ENCODE data around the gene TAAR5. TPM values are rescaled to one million over a fixed set of nuclear protein-coding genes. Genes with fewer than 3 reads are reported as not detected.
"Not testable (repeated sequence)": the region's sequence is repeated elsewhere in the genome, so short reads cannot be mapped to it uniquely, and the experiment has no call there.

Gene TAAR5
- total RNA-seq = not detected
- polyA plus RNA-seq = not detected
- long read RNA-seq, donor 1 = 0 reads
- long read RNA-seq, donor 2 = 0 reads
- long read RNA-seq, donor 3 = 0 reads
- long read RNA-seq, donor 4 = 0 reads
- long read RNA-seq, donor 5 = 0 reads

GRCh38 chr6:132589454-132589853 lies at the start of gene TAAR5:
Gene TAAR5 (minus strand): TSS chr6:132589741. CDS start chr6:132589686, 55 bp downstream.
- no peak for ATAC-seq (ENCODE audit: insufficient read depth, low FRiP score)
- Histone ChIP-seq H3K27ac (ENCODE audit: low read depth in 1 of 2, low read length in 1 of 2) (no peak within 1 kb of the TSS), H3K9me3 (ENCODE audit: control insufficient read depth in 4 of 4, insufficient read depth in 3 of 4, low read length in 3 of 4) (no peaks in the 10 kb centered on the region), H3K36me3 (ENCODE audit: control insufficient read depth in 4 of 4, insufficient read depth in 4 of 4, low read length in 4 of 4) (no peaks in the 10 kb centered on the region), H3K27me3 (ENCODE audit: control insufficient read depth in 3 of 3, insufficient read depth in 3 of 3, low read length in 2 of 3) (no peaks in the 10 kb centered on the region), H3K4me3 (no peak within 1 kb of the TSS), H3K9ac (ENCODE audit: insufficient read depth in 1 of 2, low read length in 2 of 2) (no peak within 1 kb of the TSS), H3K4me1 (ENCODE audit: control insufficient read depth in 5 of 5, insufficient read depth in 5 of 5, low read length in 5 of 5) (no peaks in the 10 kb centered on the region)
- no peak for TF ChIP-seq CTCF (IDR thresholded peaks at IDR 0.05; ENCODE audit: control extremely low read depth, extremely low read depth)
- 76 to 81% methylated on average over 5 of the region's 5 CpGs for WGBS, 2 donors
- no peak for DNase-seq

GRCh38 chr6:132637135-132637534 lies 47.6 kb upstream of the TAAR5 start:
- 89 to 94% methylated on average over 1 of the region's 1 CpG for WGBS, 2 donors

DNA sequence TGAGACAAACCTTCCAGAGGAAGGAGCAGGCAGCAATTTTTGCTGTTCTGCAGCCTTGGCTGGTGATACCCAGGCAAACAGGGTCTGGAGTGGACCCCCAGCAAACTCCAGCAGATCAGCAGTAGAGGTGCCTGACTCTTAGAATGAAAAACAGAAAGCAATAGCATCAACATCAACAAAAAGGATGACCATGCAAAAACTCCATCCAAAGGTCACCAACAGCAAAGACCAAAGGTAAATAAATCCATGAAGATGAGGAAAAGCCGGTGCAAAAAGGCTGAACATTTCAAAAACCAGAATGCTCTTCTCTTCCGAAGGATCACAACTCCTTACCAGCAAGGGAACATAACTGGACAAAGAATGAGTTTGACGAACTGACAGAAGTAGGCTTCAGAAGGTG lies 46.4 kb upstream of the TAAR5 start:
- WGBS, 2 donors = 94 to 95% methylated on average over 3 of the region's 3 CpGs
- H3K9me3 ChIP-seq (ENCODE audit: control insufficient read depth in 4 of 4, insufficient read depth in 3 of 4, low read length in 3 of 4); DNase-seq; H3K36me3 ChIP-seq (ENCODE audit: control insufficient read depth in 4 of 4, insufficient read depth in 4 of 4, low read length in 4 of 4); H3K27ac ChIP-seq (ENCODE audit: low read depth in 1 of 2, low read length in 1 of 2); H3K9ac ChIP-seq (ENCODE audit: insufficient read depth in 1 of 2, low read length in 2 of 2); H3K27me3 ChIP-seq (ENCODE audit: control insufficient read depth in 3 of 3, insufficient read depth in 3 of 3, low read length in 2 of 3); ATAC-seq (ENCODE audit: insufficient read depth, low FRiP score); H3K4me1 ChIP-seq (ENCODE audit: control insufficient read depth in 5 of 5, insufficient read depth in 5 of 5, low read length in 5 of 5); H3K4me3 ChIP-seq: not testable (repeated sequence)

More at GRCh38 chr6:132637135-132637534, 47.6 kb upstream of the TAAR5 start:
- H3K9me3 ChIP-seq (ENCODE audit: control insufficient read depth in 4 of 4, insufficient read depth in 3 of 4, low read length in 3 of 4); ATAC-seq (ENCODE audit: insufficient read depth, low FRiP score); DNase-seq; H3K9ac ChIP-seq (ENCODE audit: insufficient read depth in 1 of 2, low read length in 2 of 2); H3K27ac ChIP-seq (ENCODE audit: low read depth in 1 of 2, low read length in 1 of 2); H3K36me3 ChIP-seq (ENCODE audit: control insufficient read depth in 4 of 4, insufficient read depth in 4 of 4, low read length in 4 of 4); H3K4me1 ChIP-seq (ENCODE audit: control insufficient read depth in 5 of 5, insufficient read depth in 5 of 5, low read length in 5 of 5); H3K4me3 ChIP-seq; H3K27me3 ChIP-seq (ENCODE audit: control insufficient read depth in 3 of 3, insufficient read depth in 3 of 3, low read length in 2 of 3): not testable (repeated sequence)

- not testable (repeated sequence) for H3K9ac ChIP-seq (ENCODE audit: insufficient read depth in 1 of 2, low read length in 2 of 2); ATAC-seq (ENCODE audit: insufficient read depth, low FRiP score); H3K27me3 ChIP-seq (ENCODE audit: control insufficient read depth in 3 of 3, insufficient read depth in 3 of 3, low read length in 2 of 3); H3K36me3 ChIP-seq (ENCODE audit: control insufficient read depth in 4 of 4, insufficient read depth in 4 of 4, low read length in 4 of 4); H3K4me1 ChIP-seq (ENCODE audit: control insufficient read depth in 5 of 5, insufficient read depth in 5 of 5, low read length in 5 of 5); H3K4me3 ChIP-seq; H3K9me3 ChIP-seq (ENCODE audit: control insufficient read depth in 4 of 4, insufficient read depth in 3 of 4, low read length in 3 of 4); H3K27ac ChIP-seq (ENCODE audit: low read depth in 1 of 2, low read length in 1 of 2); DNase-seq
- WGBS, 2 donors = 42 to 64% methylated on average over 3 of the region's 3 CpGs
These were observed 45.7 kb upstream of the TAAR5 start for GRCh38 chr6:132635288-132635687.

- no peak for TF ChIP-seq CTCF (IDR thresholded peaks at IDR 0.05; ENCODE audit: control extremely low read depth, extremely low read depth)
- DNase-seq (no peak), ATAC-seq (ENCODE audit: insufficient read depth, low FRiP score) (no peak)
- no peak overlapping the region for H3K27ac ChIP-seq (ENCODE audit: low read depth in 1 of 2, low read length in 1 of 2)
- H3K9me3 ChIP-seq (ENCODE audit: control insufficient read depth in 4 of 4, insufficient read depth in 3 of 4, low read length in 3 of 4) = no peaks in the 10 kb centered on the region
- H3K27me3 ChIP-seq (ENCODE audit: control insufficient read depth in 3 of 3, insufficient read depth in 3 of 3, low read length in 2 of 3) = no peaks in the 10 kb centered on the region
- WGBS, 2 donors = 80 to 87% methylated on average over 4 of the region's 4 CpGs
- no peaks in the 10 kb centered on the region for H3K4me1 ChIP-seq (ENCODE audit: control insufficient read depth in 5 of 5, insufficient read depth in 5 of 5, low read length in 5 of 5)
- no peak overlapping the region for H3K4me3 ChIP-seq
- H3K9ac ChIP-seq (ENCODE audit: insufficient read depth in 1 of 2, low read length in 2 of 2) = no peak overlapping the region
- H3K36me3 ChIP-seq (ENCODE audit: control insufficient read depth in 4 of 4, insufficient read depth in 4 of 4, low read length in 4 of 4) = no peaks in the 10 kb centered on the region
These were observed 45.3 kb upstream of the TAAR5 start for GRCh38 chr6:132634796-132635195.

Data from lung (tissue), 16 donors.